ENCODE results near the gene PLK5.

The PLK5 gene

DNA sequence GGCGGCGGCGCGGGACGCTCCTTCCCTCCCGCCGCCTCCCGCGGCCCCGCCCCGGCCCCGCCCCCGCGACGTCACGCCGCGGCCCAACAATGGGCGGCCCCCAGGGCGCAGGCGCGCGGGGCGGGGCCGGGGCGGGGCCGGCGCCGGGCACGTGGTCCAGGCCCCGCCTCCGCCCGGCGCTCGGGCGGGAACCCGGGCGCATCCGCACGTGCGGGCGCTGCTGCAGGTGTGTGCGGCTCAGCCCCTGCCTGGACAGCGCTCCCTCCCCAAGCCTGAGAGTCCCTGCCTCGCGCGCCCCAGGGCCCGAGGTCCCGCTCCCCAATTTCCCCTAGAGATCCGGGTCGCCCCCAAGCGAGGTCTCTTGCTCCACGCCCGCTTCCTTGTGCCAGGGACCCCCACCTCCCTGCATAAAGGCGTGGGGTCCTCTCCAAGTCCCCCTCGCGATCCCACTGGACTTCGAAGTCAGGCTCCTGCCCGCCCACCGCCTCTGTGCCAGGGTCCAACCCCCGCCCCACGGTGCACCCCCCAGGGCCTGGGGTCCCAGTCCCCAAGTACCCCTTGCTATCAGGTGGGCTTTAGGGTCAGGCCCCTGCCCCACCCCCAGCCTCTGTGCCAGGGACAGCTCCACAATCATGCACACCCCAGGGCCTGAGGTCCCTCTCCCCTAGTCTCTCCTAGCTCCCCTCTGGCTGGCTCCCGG lies 44.6 kb downstream of the PLK5 start, which contains the start of gene MEX3D:
Gene MEX3D (minus strand): TSS at position 6 of the 700 bp plus-strand sequence. CDS start 267 bp downstream, outside the sequence.
- no peaks in the 10 kb centered on the region for H3K9me3 Mint-ChIP-seq
- H3K27me3 Mint-ChIP-seq = peaks cover 21% of the 10 kb centered on the region
- peak; percentile 87 for ATAC-seq
- H3K4me3 Mint-ChIP-seq = peak within 1 kb of the TSS; percentile 64
- H3K36me3 Mint-ChIP-seq = no peaks in the 10 kb centered on the region
- H3K4me1 Mint-ChIP-seq = peaks cover 21% of the 10 kb centered on the region
- H3K27ac Mint-ChIP-seq = no peak within 1 kb of the TSS

DNA sequence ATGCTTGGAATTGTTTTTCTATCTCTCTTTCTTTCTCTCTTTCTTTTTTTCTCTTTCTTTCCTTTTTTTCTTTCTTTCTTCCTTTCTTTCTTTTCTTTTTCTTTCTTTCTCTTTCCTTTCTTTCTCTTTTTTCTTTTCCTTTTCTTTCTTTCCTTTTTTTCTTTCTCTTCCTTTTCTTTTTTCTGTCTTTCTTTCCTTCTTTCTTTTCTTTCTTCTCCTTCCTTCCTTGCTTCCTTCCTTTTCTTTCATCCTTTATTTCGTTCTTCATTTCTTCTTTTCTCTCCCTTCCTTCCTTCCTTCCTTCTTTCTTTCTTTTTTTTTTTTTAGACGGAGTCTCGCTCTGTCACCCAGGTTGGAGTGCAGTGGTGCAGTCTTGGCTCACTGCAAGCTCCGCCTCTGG lies 46.1 kb downstream of the PLK5 start:
- Mint-ChIP-seq H3K27me3 (peaks cover 21% of the 10 kb centered on the region), H3K9me3 (no peaks in the 10 kb centered on the region), H3K4me3 (peak overlapping the region; percentile 60), H3K27ac (peak overlapping the region; percentile 25), H3K36me3 (no peaks in the 10 kb centered on the region), H3K4me1 (peaks cover 23% of the 10 kb centered on the region)
- ATAC-seq = no peak

DNA sequence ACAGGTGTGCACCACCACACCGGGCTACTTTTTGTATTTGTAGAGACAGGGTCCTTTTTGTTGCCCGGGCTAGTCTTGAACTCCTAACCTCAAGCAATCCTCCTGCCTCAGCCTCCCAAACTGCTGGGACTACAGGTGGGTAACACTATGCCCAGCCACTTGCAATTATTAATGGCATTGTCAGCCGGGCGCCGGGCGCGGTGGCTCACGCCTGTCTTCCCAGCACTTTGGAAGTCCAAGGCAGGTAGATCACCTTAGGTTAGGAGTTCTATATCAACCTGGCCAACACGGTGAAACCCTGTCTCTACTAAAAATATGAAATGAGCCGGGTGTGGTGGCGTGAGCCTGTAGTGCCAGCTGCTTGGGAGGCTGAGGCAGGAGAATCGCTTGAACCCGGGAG lies 47.0 kb downstream of the PLK5 start:
- Mint-ChIP-seq H3K4me3 (no peak overlapping the region), H3K9me3 (no peaks in the 10 kb centered on the region), H3K36me3 (peaks cover 3% of the 10 kb centered on the region), H3K27ac (no peak overlapping the region), H3K4me1 (peaks cover 29% of the 10 kb centered on the region), H3K27me3 (peaks cover 21% of the 10 kb centered on the region)
- ATAC-seq = no peak

DNA sequence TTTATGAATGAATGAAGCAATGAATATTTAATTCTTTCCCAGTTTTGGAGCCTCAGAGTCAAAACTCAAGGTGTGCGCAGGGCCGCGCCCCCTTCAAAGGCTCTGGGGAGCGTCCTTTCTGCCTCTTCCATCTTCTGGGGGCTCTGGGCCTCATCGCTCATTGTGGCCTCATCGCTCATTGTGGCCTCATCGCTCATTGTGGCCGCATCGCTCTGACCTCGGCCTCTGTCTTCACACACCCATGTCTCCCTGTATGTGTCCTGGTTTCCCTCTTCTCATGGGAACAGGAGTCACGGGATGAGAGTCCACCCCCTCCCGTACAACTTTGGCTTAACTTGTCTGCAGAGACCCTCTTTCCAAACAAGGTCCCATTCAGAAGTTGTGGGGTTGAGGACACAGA lies 47.5 kb downstream of the PLK5 start:
- H3K36me3 Mint-ChIP-seq = peaks cover 6% of the 10 kb centered on the region
- H3K27ac Mint-ChIP-seq = no peak overlapping the region

DNA sequence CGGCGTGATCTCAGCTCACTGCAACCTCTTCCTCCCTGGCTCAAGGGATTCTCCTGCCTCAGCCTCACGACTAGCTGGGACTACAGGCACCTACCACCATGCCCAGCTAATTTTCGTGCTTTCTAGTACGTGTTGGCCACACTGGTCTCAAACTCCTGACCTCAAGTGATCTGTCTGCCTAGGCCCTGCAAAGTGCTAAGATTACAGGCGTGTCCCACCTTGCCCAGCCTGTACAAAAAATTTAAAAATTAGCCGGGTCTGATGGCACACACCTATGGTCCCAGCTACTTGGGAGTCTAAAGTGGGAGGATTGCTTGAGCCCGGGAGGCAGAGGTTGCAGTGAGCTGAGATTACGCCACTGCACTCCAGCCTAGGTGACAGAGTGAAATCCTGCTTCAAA lies 48.9 kb downstream of the PLK5 start:
- peaks cover 32% of the 10 kb centered on the region for H3K4me1 Mint-ChIP-seq
- H3K4me3 Mint-ChIP-seq = no peak overlapping the region
- no peak for ATAC-seq
- no peaks in the 10 kb centered on the region for H3K9me3 Mint-ChIP-seq
- peaks cover 21% of the 10 kb centered on the region for H3K27me3 Mint-ChIP-seq
- H3K36me3 Mint-ChIP-seq = peaks cover 6% of the 10 kb centered on the region
- no peak overlapping the region for H3K27ac Mint-ChIP-seq

More for the DNA sequence above, 47.5 kb downstream of the PLK5 start:
- H3K4me3 Mint-ChIP-seq = no peak overlapping the region
- no peaks in the 10 kb centered on the region for H3K9me3 Mint-ChIP-seq
- H3K4me1 Mint-ChIP-seq = peaks cover 32% of the 10 kb centered on the region
- peaks cover 21% of the 10 kb centered on the region for H3K27me3 Mint-ChIP-seq
- no peak for ATAC-seq

DNA sequence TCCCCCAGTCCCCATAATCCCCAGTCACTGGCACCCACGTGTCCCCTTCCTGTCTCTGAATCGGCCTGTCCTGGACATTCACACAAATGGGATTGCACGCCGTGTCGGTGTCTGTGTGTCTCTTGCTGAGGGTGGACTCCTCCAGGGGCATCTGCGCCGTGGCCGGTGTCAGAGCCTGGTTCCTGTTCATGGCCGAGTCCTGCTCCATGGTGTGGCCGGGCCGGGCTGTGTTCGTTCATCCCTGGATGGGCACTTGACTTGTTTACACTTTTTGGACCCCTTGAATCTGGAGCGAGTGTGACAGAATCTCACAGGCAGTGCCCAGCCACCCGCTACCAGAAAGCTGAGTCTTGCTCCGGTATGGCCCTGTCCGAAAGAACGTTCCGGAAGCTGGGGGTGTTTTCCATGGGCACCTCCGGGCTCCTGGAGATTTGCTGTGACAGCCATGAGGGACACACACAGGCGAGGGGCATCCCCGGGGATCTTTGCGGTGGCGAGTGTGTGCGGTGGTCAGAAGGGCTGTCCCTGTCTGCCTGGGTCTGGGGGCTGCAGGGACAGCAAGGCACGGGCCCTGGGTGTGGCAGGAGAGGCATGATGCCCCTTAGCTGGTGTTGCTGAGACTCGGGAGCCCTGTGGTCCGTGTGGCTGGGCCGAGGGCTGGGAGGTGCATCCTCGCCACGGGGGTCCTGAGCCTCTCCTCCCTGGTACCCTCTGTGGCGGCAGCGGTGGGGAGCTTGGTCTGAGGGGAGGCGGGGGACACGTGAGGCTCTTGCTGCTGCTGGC lies 50.7 kb downstream of the PLK5 start:
- H3K27ac Mint-ChIP-seq = no peak overlapping the region
- H3K9me3 Mint-ChIP-seq = no peaks in the 10 kb centered on the region
- H3K27me3 Mint-ChIP-seq = peaks cover 13% of the 10 kb centered on the region
- peaks cover 18% of the 10 kb centered on the region for H3K36me3 Mint-ChIP-seq
- no peak for ATAC-seq
- peaks cover 23% of the 10 kb centered on the region for H3K4me1 Mint-ChIP-seq
- no peak overlapping the region for H3K4me3 Mint-ChIP-seq

DNA sequence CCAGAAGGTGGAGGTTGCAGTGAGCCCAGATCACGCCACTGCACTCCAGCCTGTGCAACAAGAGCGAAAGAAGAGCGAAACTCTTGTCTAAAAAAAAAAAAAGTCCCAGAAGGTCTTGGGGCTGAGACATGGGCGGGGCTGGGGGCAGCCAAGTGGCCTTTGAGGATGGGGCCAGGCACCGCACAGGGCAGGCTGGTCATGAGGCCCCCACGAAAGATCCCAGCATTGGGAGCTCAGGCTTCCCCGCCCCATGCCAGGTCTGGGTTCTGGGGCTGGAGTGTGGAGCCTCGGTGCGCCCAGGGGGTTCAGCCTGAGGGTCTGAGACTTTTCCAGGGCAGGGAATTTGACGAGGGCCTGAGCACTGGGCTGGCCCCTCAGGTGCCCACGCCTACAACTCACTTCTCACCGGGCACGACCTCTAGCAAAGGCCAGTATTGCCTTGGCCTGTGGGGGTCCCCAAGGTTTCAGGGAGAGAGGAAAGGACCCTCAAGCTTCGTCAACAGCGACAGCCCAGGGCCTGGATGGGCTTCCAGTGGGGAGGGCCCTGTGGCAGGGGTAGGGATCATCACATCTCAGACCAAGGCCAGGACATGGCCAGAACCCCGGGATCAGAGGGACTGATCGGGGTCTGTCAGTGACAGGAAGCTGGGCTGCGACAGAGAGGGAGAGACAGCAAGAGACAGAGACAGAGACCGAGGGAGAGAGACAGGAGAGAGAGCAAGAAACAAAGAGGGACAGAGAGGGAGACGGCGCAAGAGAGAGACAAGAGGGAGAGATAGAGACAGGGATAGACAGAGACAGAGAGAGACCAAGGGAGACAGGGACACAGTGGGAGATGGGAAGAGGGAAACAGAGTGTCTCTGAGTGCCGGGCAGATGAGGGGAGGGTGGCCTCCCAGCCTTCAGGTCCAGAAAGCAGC lies 51.7 kb downstream of the PLK5 start:
- peaks cover 13% of the 10 kb centered on the region for H3K4me1 Mint-ChIP-seq
- H3K4me3 Mint-ChIP-seq = no peak overlapping the region
- H3K9me3 Mint-ChIP-seq = no peaks in the 10 kb centered on the region
- peaks cover 3% of the 10 kb centered on the region for H3K27me3 Mint-ChIP-seq
- peaks cover 28% of the 10 kb centered on the region for H3K36me3 Mint-ChIP-seq
- peak; percentile 10 for ATAC-seq
- H3K27ac Mint-ChIP-seq = peak overlapping the region; percentile 2

DNA sequence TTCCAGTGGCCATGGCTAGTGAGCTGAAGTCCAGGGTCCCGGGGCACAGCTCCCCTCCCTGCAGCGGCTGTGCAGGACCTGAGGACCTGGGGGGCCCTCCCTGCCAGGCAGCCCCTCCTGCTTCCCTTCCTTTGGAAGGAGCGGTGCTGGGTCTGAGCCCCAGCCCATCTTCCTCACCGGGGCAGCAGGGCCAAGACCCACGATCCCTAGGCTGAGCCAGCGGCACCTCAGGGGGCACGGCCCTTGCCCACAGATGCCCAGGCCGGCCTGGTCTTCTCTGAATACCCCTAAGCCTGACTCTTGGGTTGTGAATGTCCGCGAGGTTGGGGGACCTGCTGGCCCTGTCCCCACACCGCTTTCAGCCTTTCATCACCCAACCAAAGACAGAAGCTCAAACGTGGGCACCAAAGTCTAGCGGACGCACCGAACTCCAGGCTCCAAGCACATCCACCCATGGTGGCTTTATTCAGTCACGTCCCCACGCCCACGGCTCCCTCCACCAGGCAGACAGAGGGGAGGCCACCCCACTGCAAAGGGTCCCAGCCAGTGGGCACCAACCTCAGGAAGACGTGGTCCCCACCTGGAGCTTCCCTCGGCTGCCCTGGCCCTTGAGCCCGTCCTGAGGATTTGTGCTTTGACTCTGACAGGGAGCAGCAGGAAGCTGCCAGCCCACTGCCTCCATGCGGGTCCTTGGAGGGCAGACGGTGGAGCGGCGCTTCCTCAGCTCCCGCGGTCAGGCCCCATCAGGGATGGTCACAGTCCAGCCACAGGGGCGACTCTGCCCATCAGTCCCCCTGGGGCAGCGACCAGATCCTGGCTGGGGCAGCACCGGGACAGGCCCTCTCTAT lies 52.6 kb downstream of the PLK5 start:
- Mint-ChIP-seq H3K27ac (peak overlapping the region; percentile 2), H3K27me3 (no peaks in the 10 kb centered on the region), H3K9me3 (no peaks in the 10 kb centered on the region), H3K4me1 (peaks cover 11% of the 10 kb centered on the region), H3K4me3 (no peak overlapping the region), H3K36me3 (peaks cover 37% of the 10 kb centered on the region)
- peak; percentile 42 for ATAC-seq

DNA sequence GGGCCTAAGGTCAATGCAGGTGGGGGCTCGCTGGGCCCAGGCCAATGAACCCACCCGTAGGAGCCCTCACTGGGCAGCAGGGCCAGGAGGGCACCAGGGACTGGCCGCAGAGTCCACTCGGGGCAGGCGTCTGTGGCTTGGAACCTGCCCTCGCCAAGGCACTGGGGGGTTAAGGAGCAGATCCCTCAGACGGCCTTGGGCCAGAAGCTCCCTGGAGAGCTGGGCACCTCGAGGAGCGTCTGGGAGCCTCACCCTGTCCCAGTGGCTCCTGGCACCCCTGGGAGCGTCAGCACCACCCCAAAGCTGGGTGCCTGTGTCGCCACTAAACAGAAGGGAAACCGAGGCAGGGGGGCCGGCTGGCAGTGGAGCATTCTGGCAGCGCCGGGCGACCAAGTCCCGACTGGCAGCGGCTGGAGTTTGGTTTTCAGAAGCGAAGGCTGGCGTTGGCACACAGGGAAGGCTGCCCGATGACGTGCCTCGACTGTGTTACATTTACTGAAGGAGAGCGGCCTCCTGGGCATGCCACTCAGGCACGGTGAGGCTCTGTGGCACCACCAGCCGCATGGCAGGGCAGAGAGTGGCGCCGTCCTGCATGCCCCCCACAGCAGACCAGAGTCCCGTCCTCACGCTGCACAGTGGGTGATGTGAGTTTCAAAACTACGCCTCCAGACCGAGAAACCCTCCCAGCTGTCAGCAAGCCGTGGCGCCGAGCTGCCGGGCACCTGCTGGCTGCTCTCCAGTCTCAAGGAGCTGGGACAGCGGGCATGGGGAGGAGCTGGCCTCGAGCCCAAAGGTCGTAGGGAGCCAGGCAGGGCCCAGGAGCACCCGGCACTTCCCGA lies 53.4 kb downstream of the PLK5 start:
- no peaks in the 10 kb centered on the region for H3K9me3 Mint-ChIP-seq
- no peak overlapping the region for H3K4me3 Mint-ChIP-seq
- H3K36me3 Mint-ChIP-seq = peaks cover 41% of the 10 kb centered on the region
- no peak overlapping the region for H3K27ac Mint-ChIP-seq
- H3K4me1 Mint-ChIP-seq = peaks cover 11% of the 10 kb centered on the region
- no peak for ATAC-seq
- H3K27me3 Mint-ChIP-seq = no peaks in the 10 kb centered on the region

DNA sequence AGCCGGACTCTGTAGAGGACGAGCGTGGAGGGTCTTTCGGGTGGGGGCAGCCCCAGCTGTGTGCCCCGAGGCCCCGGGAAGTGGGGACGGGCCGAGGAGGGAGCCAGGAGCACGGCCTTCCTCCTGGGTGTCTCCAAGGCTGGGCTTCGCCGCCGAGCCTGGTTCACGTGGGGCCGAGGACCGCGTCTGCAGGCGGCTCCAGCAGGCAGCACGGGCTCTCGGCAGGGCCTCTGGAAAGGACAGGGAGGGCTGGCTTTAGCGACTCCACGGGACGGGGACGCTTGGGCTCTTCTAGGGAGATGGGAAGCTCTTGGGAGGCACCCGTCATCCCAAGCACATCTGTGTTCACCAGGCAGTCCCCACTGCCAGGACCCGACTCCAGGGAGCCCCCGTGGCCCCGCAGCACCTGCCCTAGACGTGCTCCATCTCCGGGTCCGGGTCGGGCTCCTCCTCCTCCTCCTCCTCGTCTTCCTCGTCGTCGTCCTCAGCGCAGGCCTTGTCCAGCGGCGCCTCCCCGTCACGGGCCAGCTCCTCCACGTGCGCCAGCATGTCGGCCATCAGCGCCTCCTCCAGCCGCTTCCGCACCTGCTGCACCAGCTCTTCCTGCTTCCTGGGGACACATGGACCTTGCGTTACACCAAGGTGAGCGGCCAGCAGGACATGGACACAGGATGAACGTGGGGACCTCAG lies 54.2 kb downstream of the PLK5 start:
- ATAC-seq = no peak
- peaks cover 11% of the 10 kb centered on the region for H3K4me1 Mint-ChIP-seq
- H3K36me3 Mint-ChIP-seq = peaks cover 46% of the 10 kb centered on the region
- no peak overlapping the region for H3K4me3 Mint-ChIP-seq
- H3K27me3 Mint-ChIP-seq = no peaks in the 10 kb centered on the region
- no peak overlapping the region for H3K27ac Mint-ChIP-seq
- H3K9me3 Mint-ChIP-seq = no peaks in the 10 kb centered on the region

DNA sequence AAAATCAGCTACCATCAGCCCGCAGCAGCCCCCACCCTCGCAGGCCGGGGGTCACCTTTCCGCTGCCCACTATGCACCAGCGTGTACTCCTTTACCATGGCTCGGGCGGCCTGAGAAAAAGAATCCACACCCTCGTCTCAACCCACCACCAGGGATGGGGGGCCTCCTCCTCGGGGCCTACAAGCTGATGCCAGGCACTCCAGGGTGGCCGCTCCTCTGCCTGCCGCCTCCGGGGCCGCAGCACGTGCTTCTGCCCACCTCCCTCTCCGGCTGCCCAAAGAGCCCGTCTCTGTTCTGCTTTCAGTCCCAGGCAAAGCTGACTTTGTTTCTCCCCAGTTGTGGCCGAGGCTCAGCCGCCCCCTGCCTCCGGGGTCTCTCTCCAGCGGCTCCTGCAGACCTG lies 55.3 kb downstream of the PLK5 start:
- H3K27me3 Mint-ChIP-seq = no peaks in the 10 kb centered on the region
- no peak for ATAC-seq
- peaks cover 11% of the 10 kb centered on the region for H3K4me1 Mint-ChIP-seq
- H3K4me3 Mint-ChIP-seq = no peak overlapping the region
- H3K36me3 Mint-ChIP-seq = peaks cover 49% of the 10 kb centered on the region
- no peaks in the 10 kb centered on the region for H3K9me3 Mint-ChIP-seq
- no peak overlapping the region for H3K27ac Mint-ChIP-seq

DNA sequence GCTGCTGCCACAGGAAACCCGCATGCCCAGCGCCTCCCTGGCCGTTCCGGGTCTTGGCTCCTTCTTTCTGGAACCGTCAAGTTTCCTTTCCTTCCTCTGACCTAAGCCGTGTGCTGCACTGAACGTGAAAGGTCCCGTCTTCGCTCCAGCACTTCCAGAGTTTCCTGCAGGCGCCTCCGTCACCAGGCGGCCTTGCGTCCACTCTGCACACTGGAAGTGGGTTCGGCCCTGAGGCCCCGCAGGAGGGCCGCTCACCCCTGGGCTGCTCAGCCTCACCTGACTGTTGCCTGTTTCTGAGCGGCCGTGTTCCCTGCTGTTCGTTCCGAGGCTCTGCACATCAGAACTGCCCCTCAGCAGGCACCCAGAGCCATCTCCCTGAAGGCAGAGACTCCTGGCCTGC lies 56.5 kb downstream of the PLK5 start:
- H3K4me3 Mint-ChIP-seq = no peak overlapping the region
- no peaks in the 10 kb centered on the region for H3K27me3 Mint-ChIP-seq
- no peaks in the 10 kb centered on the region for H3K9me3 Mint-ChIP-seq
- H3K4me1 Mint-ChIP-seq = peaks cover 7% of the 10 kb centered on the region
- ATAC-seq = no peak
- H3K36me3 Mint-ChIP-seq = peaks cover 61% of the 10 kb centered on the region
- no peak overlapping the region for H3K27ac Mint-ChIP-seq

DNA sequence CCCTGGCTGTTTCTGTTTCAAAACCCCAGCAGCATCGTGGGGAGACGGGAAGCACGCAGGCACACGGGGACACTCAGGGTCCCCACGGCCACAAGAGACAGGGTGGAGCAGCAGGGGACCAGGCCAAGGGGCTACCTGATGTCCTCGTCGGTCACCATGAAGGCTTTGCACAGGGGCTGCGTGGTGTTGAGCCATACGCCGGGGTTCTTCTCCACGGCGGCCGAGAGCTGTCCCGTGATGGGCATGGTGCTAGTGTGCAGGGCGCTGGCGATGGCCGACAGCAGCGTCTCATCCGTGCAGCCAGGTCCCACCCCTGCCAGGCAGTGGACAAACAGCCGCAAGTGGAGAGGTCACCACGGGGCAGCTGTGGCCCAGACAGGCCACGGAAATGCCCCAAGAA lies 57.1 kb downstream of the PLK5 start:
- no peak overlapping the region for H3K27ac Mint-ChIP-seq
- ATAC-seq = no peak
- H3K4me3 Mint-ChIP-seq = no peak overlapping the region
- H3K4me1 Mint-ChIP-seq = peaks cover 8% of the 10 kb centered on the region
- H3K9me3 Mint-ChIP-seq = no peaks in the 10 kb centered on the region
- H3K36me3 Mint-ChIP-seq = peaks cover 59% of the 10 kb centered on the region
- no peaks in the 10 kb centered on the region for H3K27me3 Mint-ChIP-seq
